SH-SY5Y (cell line): ENCODE results near the gene SPON2.

Experiments used
- GATA2 ChIP-seq: IDR thresholded peaks from 2 replicates; pipeline ENCODE4 v1.6.1; 2011; ENCODE audit warnings: mild to moderate bottlenecking, low read depth, low read length
- GATA3 ChIP-seq: IDR thresholded peaks from 2 replicates; pipeline ENCODE4 v1.6.1; 2011; ENCODE audit warnings: low read depth, mild to moderate bottlenecking, low read length, moderate library complexity

DNA sequence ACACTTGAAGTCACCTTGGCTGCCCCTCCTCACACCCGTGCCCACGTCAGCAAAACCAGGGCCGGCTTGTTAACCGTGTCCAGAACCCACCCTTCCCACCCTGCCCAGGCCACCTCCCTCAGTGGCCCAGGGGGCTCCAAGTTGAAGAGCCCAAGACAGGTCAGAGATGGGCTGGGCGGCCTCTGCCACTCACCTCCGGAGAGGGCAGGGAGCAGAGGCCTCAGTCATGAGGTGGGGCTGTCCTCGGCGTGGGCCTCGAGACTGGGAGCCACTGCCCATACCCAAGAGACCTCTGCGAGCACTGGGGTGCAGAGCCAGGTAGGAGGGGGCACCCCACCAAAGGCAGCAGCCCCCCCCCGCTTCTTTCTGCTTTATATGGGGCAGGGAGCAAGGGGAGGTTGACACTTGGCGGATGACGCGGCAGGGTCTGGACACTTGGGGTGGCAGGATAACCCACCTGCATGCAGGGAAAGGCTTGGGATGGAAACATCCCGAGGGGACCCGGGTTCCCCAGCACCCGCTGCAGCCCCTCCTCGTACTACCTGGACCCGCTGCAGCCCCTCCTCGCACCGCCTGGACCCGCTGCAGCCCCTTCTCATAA lies 38.0 kb upstream of the SPON2 start:
- TF ChIP-seq GATA2 (no peak), GATA3 (no peak)
